Neural progenitor cell (in vitro differentiated cells): Measurements from ENCODE around the gene P2RY12.

ENCODE experiments used
- CTCF ChIP-seq: fragments of 200-600 bp; sonication (generic); IDR thresholded peaks from 2 replicates; pipeline ENCODE4 v1.5.1; 2017; ENCODE audit warnings: antibody characterized with exemption, mild to moderate bottlenecking
- EZH2 ChIP-seq: fragments of 200-600 bp; sonication (generic); IDR thresholded peaks from 2 replicates; pipeline ENCODE4 v1.6.1; 2017; ENCODE audit warnings: antibody characterized with exemption, mild to moderate bottlenecking, moderate library complexity

- TF ChIP-seq EZH2 (no peak), CTCF (no peak)
Measured at GRCh38 chr3:151393146-151393830, 8.7 kb upstream of the P2RY12 start.
